ENCODE results near the gene OR2G2. TPM values are rescaled to one million over a fixed set of nuclear protein-coding genes. Genes with fewer than 3 reads are reported as not detected.

Gene OR2G2
- total RNA-seq, 1 experiment from 2014 or later: not detected

DNA sequence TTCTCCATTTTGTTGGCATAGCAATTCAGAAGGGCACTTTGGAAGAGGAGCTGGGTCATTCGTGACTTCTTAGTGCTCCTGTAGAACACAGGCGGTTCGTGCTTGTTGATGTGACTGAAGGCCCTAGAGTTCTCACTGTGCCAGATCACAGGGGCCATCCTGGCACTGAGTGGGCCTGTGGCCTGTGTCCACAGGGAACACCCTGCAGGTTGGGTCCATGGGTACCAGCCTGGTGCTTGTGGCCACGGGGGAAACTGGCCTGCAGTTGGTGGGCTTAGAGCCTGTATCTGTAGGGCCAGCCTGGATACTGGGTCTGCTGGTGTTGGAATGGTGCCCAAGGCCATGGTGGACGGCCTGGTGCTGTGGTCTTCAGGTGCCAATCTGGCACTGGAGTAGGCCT, 26.5 kb downstream of the OR2G2 start:
- H3K4me1 ChIP-seq (ENCODE audit: control insufficient read depth in 1 of 2, insufficient read depth in 2 of 2, low read length in 2 of 2): no peaks in the 10 kb centered on the region
- no peak for TF ChIP-seq SRF (IDR thresholded peaks at IDR 0.05; ENCODE audit: low read depth)
- no peak for TF ChIP-seq ELF1 (IDR thresholded peaks at IDR 0.05; ENCODE audit: borderline replicate concordance, low read depth)
- no peak for TF ChIP-seq EZH2phosphoT487 (IDR thresholded peaks at IDR 0.05; ENCODE audit: borderline replicate concordance)
- no peak for TF ChIP-seq SIN3A (IDR thresholded peaks at IDR 0.05; ENCODE audit: low read depth)
- no peak for TF ChIP-seq POLR2A (IDR thresholded peaks at IDR 0.05; ENCODE audit: borderline replicate concordance, extremely low read depth, insufficient read depth, insufficient read length)
- no peaks in the 10 kb centered on the region for H3K9me2 ChIP-seq (ENCODE audit: insufficient read depth)
- H3K27me3 ChIP-seq (ENCODE audit: insufficient read depth, low read length): no peaks in the 10 kb centered on the region
- no peak overlapping the region for H3K4me2 ChIP-seq (ENCODE audit: low read length)
- DNase-seq (ENCODE audit: low read depth, low spot score): no peak
- no peak overlapping the region for H3K4me3 ChIP-seq (replicated peaks in 1 of 2; ENCODE audit: low read depth in 1 of 2, low read length in 2 of 2)
- no peaks in the 10 kb centered on the region; a peak in 1 of 4 replicates for H3K9me3 ChIP-seq (ENCODE audit: control insufficient read depth in 1 of 2, insufficient read depth in 1 of 2, low read depth in 1 of 2, low read length in 2 of 2)
- no peak overlapping the region for H2AFZ ChIP-seq (ENCODE audit: low read depth, low read length, poor library complexity, severe bottlenecking)
- no peak overlapping the region for H3K27ac ChIP-seq (ENCODE audit: low read depth, low read length)
- CTCF ChIA-PET: no interaction called here
- H4K20me1 ChIP-seq (ENCODE audit: insufficient read depth): no peaks in the 10 kb centered on the region
- POLR2A ChIA-PET: no interaction called here
- H3K36me3 ChIP-seq (ENCODE audit: control insufficient read depth in 1 of 2, insufficient read depth in 2 of 2, low read length in 2 of 2): no peaks in the 10 kb centered on the region
- RAD21 ChIA-PET (ENCODE audit: low non-redundant PET in 1 of 2, low total read pairs in 2 of 2, uncharacterized antibody in 2 of 2, unreplicated experiment in 2 of 2): no interaction called here
- no peak overlapping the region for H3K9ac ChIP-seq (ENCODE audit: low read length)
- no peaks in the 10 kb centered on the region for H3K79me2 ChIP-seq (ENCODE audit: insufficient read depth, low read length)
- ATAC-seq: no peak
- BruUV-seq (replicated peaks): no TSS peak
- intact Hi-C loops (cut with micrococcal nuclease): no loop called here

DNA sequence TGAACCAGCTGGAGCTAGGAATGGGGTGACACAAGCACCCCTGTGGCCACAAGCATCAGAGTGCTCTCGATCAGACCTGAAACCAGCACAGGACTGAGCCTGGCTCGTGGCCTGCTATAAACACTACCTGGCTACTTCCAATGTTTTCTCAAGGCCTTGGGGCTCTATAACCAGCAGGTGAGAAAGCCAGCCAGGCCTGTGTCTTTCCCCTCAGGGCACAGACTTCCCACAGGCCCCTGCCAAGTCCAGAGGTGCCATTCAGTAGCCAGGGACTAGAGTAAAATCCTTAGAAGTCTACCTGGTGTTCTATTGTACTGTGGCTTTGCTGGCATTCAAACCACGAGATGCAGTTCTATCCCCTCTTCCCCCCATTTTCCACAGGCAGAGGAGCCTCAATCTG, 39.8 kb downstream of the OR2G2 start:
- H3K9ac ChIP-seq (ENCODE audit: low read length): no peak overlapping the region
- H3K4me2 ChIP-seq (ENCODE audit: low read length): no peak overlapping the region
- POLR2A ChIA-PET: no interaction called here
- TF ChIP-seq ZBTB33 (IDR thresholded peaks at IDR 0.05; ENCODE audit: extremely low read depth, insufficient replicate concordance, low read length): no peak
- TF ChIP-seq CBX3 (IDR thresholded peaks at IDR 0.05; ENCODE audit: low read depth): no peak
- TF ChIP-seq CEBPB (IDR thresholded peaks at IDR 0.05; ENCODE audit: low read depth): no peak
- TF ChIP-seq TCF7L2 (IDR thresholded peaks at IDR 0.05; ENCODE audit: borderline replicate concordance, extremely low read depth, insufficient read depth, insufficient read length): no peak
- TF ChIP-seq REST (IDR thresholded peaks at IDR 0.05; ENCODE audit: low read depth): no peak
- TF ChIP-seq POLR2A (IDR thresholded peaks at IDR 0.05; ENCODE audit: borderline replicate concordance, extremely low read depth, insufficient read depth, insufficient read length): no peak
- no peak for TF ChIP-seq RAD21 (IDR thresholded peaks at IDR 0.05; ENCODE audit: low read depth)
- TF ChIP-seq EGR1 (IDR thresholded peaks at IDR 0.05; ENCODE audit: low read depth): no peak
- TF ChIP-seq EZH2 (IDR thresholded peaks at IDR 0.05): no peak
- no peak for TF ChIP-seq SIN3A (IDR thresholded peaks at IDR 0.05; ENCODE audit: low read depth)
- TF ChIP-seq EZH2phosphoT487 (IDR thresholded peaks at IDR 0.05; ENCODE audit: borderline replicate concordance): no peak
- no peak for TF ChIP-seq SRF (IDR thresholded peaks at IDR 0.05; ENCODE audit: low read depth)
- H3K27me3 ChIP-seq (ENCODE audit: insufficient read depth, low read length): no peaks in the 10 kb centered on the region
- RAD21 ChIA-PET (ENCODE audit: low non-redundant PET in 1 of 2, low total read pairs in 2 of 2, uncharacterized antibody in 2 of 2, unreplicated experiment in 2 of 2): no interaction called here
- no TSS peak for BruUV-seq (replicated peaks)
- no peak for ATAC-seq
- no peaks in the 10 kb centered on the region for H3K79me2 ChIP-seq (ENCODE audit: insufficient read depth, low read length)
- no peak overlapping the region for H2AFZ ChIP-seq (ENCODE audit: low read depth, low read length, poor library complexity, severe bottlenecking)
- no peaks in the 10 kb centered on the region for H3K9me2 ChIP-seq (ENCODE audit: insufficient read depth)
- no peak overlapping the region for H3K4me3 ChIP-seq (replicated peaks in 1 of 2; ENCODE audit: low read depth in 1 of 2, low read length in 2 of 2)
- no peak overlapping the region for H3K27ac ChIP-seq (ENCODE audit: low read depth, low read length)
- H4K20me1 ChIP-seq (ENCODE audit: insufficient read depth): no peaks in the 10 kb centered on the region
- CTCF ChIA-PET: no interaction called here
- H3K4me1 ChIP-seq (ENCODE audit: control insufficient read depth in 1 of 2, insufficient read depth in 2 of 2, low read length in 2 of 2): no peaks in the 10 kb centered on the region
- no peaks in the 10 kb centered on the region for H3K9me3 ChIP-seq (ENCODE audit: control insufficient read depth in 1 of 2, insufficient read depth in 1 of 2, low read depth in 1 of 2, low read length in 2 of 2)
- no peaks in the 10 kb centered on the region for H3K36me3 ChIP-seq (ENCODE audit: control insufficient read depth in 1 of 2, insufficient read depth in 2 of 2, low read length in 2 of 2)
- no peak for DNase-seq (ENCODE audit: low read depth, low spot score)
- intact Hi-C loops (cut with micrococcal nuclease): no loop called here
